Neural cell (in vitro differentiated cells): ENCODE measurements around the gene DYRK3.

ENCODE experiments used
- EP300 ChIP-seq: fragments of 450-650 bp; conservative IDR thresholded peaks from 2 replicates; pipeline ENCODE4 v1.6.1; 2014; ENCODE audit warnings: antibody characterized with exemption, mild to moderate bottlenecking, moderate library complexity; ENCODE audit not compliant: poor library complexity, severe bottlenecking
- EZH2 ChIP-seq: fragments of 200-600, 300-800 bp; shearing (Covaris generic), sonication (generic); IDR thresholded peaks from 2 replicates; pipeline ENCODE4 v1.6.1; 2014; ENCODE audit warnings: antibody characterized with exemption, low read length, borderline replicate concordance, mild to moderate bottlenecking; ENCODE audit not compliant: insufficient read depth, poor library complexity, severe bottlenecking
- MXI1 ChIP-seq: fragments of 450-650 bp; conservative IDR thresholded peaks from 2 replicates; pipeline ENCODE4 v1.6.1; 2014; ENCODE audit warnings: antibody characterized with exemption, mild to moderate bottlenecking; ENCODE audit not compliant: poor library complexity, severe bottlenecking
- POLR2AphosphoS5 ChIP-seq: IDR thresholded peaks from 2 replicates; pipeline ENCODE4 v1.6.1; 2012
- RAD21 ChIP-seq: fragments of 450-650 bp; conservative IDR thresholded peaks from 2 replicates; pipeline ENCODE4 v1.6.1; 2014; ENCODE audit warnings: antibody characterized with exemption, mild to moderate bottlenecking, moderate library complexity
- REST ChIP-seq: IDR thresholded peaks from 2 replicates; pipeline ENCODE4 v1.6.1; 2012; ENCODE audit warnings: borderline replicate concordance
- SMC3 ChIP-seq: fragments of 450-650 bp; conservative IDR thresholded peaks from 2 replicates; pipeline ENCODE4 v1.6.1; 2014; ENCODE audit warnings: antibody characterized with exemption, mild to moderate bottlenecking, moderate library complexity; ENCODE audit not compliant: poor library complexity
- TAF1 ChIP-seq: IDR thresholded peaks from 2 replicates; pipeline ENCODE4 v1.6.1; 2012; ENCODE audit warnings: low read depth
- TF ChIP-seq, protein P1 (sequence below): fragments of 450-650 bp; IDR thresholded peaks from 2 replicates; pipeline ENCODE4 v1.5.1; 2014; ENCODE audit warnings: antibody characterized with exemption, mild to moderate bottlenecking, moderate library complexity; ENCODE audit not compliant: poor library complexity, severe bottlenecking

GRCh38 chr1:206663832-206664652, 28.7 kb downstream of the DYRK3 start:
- TF ChIP-seq REST (no peak), TAF1 (no peak), EP300 (no peak), RAD21 (peak; percentile 73), EZH2 (no peak), POLR2AphosphoS5 (no peak), SMC3 (peak; percentile 79), MXI1 (no peak)
- TF ChIP-seq, protein P1, sequence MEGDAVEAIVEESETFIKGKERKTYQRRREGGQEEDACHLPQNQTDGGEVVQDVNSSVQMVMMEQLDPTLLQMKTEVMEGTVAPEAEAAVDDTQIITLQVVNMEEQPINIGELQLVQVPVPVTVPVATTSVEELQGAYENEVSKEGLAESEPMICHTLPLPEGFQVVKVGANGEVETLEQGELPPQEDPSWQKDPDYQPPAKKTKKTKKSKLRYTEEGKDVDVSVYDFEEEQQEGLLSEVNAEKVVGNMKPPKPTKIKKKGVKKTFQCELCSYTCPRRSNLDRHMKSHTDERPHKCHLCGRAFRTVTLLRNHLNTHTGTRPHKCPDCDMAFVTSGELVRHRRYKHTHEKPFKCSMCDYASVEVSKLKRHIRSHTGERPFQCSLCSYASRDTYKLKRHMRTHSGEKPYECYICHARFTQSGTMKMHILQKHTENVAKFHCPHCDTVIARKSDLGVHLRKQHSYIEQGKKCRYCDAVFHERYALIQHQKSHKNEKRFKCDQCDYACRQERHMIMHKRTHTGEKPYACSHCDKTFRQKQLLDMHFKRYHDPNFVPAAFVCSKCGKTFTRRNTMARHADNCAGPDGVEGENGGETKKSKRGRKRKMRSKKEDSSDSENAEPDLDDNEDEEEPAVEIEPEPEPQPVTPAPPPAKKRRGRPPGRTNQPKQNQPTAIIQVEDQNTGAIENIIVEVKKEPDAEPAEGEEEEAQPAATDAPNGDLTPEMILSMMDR, result peak; percentile 77
